WTC11 (cell line): ENCODE results near the gene ETV6. TPM values are rescaled to one million over a fixed set of nuclear protein-coding genes. Genes with fewer than 3 reads are reported as not detected.

ENCODE experiments used
- ATAC-seq: fragments of 200-7000 bp; cut with Tn5 transposase; 2 replicates; pipeline ENCODE4 v1.10.0; 2021; ENCODE audit warnings: mild to moderate bottlenecking, moderate library complexity
- CTCF ChIA-PET: fragments of 300-600 bp; sonication (Branson Sonifier 250); formaldehyde crosslinking; loops from one replicate; lab custom pipeline; 2021; ENCODE audit warnings: antibody characterized with exemption; lab: Charles Lee
- POLR2A ChIA-PET: fragments of 350-600 bp; sonication (Branson Sonifier 250); formaldehyde crosslinking; loops from one replicate; lab custom pipeline; 2021; ENCODE audit warnings: antibody characterized with exemption; lab: Charles Lee
- DNase-seq: peaks from one replicate; pipeline ENCODE4 v3.0.0; 2021; ENCODE audit warnings: low spot score
- H3K27ac Mint-ChIP-seq: 2 replicates; pipeline ENCODE4 v1.8.0; 2021; ENCODE audit warnings: mixed read lengths
- H3K27me3 Mint-ChIP-seq: 2 replicates; pipeline ENCODE4 v1.8.0; 2021; ENCODE audit warnings: low read depth, mild to moderate bottlenecking, moderate library complexity, mixed read lengths
- H3K36me3 Mint-ChIP-seq: 2 replicates; pipeline ENCODE4 v1.8.0; 2021; ENCODE audit warnings: mixed read lengths
- H3K4me1 Mint-ChIP-seq: 2 replicates; pipeline ENCODE4 v1.8.0; 2022; ENCODE audit warnings: mixed read lengths
- H3K4me3 Mint-ChIP-seq: 2 replicates; pipeline ENCODE4 v1.8.0; 2021; ENCODE audit warnings: mild to moderate bottlenecking, moderate library complexity, mixed read lengths
- H3K9me3 Mint-ChIP-seq: 2 replicates; pipeline ENCODE4 v1.8.0; 2021; ENCODE audit warnings: mixed read lengths
- ATF2 ChIP-seq: sonication (generic); formaldehyde crosslinking; IDR thresholded peaks from 2 replicates; pipeline ENCODE4 v1.8.1; 2022; ENCODE audit warnings: low read depth, missing genetic modification reagents, borderline replicate concordance
- ATF6 ChIP-seq: sonication (generic); formaldehyde crosslinking; IDR thresholded peaks from 2 replicates; pipeline ENCODE4 v1.8.1; 2023; ENCODE audit warnings: mild to moderate bottlenecking, missing genetic modification reagents
- CBFB ChIP-seq: sonication (generic); formaldehyde crosslinking; IDR thresholded peaks from 2 replicates; pipeline ENCODE4 v1.8.1; 2022; ENCODE audit warnings: mild to moderate bottlenecking, low read depth, missing genetic modification reagents
- E2F5 ChIP-seq: sonication (generic); formaldehyde crosslinking; IDR thresholded peaks from 2 replicates; pipeline ENCODE4 v1.8.1; 2022; ENCODE audit warnings: mild to moderate bottlenecking, moderate library complexity, missing genetic modification reagents
- GABPB1 ChIP-seq: sonication (generic); formaldehyde crosslinking; IDR thresholded peaks from 2 replicates; pipeline ENCODE4 v1.8.1; 2023; ENCODE audit warnings: mild to moderate bottlenecking, missing genetic modification reagents
- MLX ChIP-seq: sonication (generic); formaldehyde crosslinking; IDR thresholded peaks from 2 replicates; pipeline ENCODE4 v1.8.1; 2023; ENCODE audit warnings: mild to moderate bottlenecking, missing genetic modification reagents, moderate library complexity
- MYBL2 ChIP-seq: sonication (generic); formaldehyde crosslinking; IDR thresholded peaks from 2 replicates; pipeline ENCODE4 v1.8.1; 2023; ENCODE audit warnings: mild to moderate bottlenecking, moderate library complexity, missing genetic modification reagents
- NFATC4 ChIP-seq: fragments of 250-450 bp; sonication (Bioruptor Pico); IDR thresholded peaks from 2 replicates; pipeline ENCODE4 v1.9.0; 2021; ENCODE audit warnings: mild to moderate bottlenecking
- NR1H2 ChIP-seq: sonication (generic); formaldehyde crosslinking; IDR thresholded peaks from 2 replicates; pipeline ENCODE4 v1.9.0; 2021; ENCODE audit warnings: mild to moderate bottlenecking, moderate library complexity, missing genetic modification reagents
- OVOL2 ChIP-seq: fragments of 250-450 bp; sonication (Bioruptor Pico); IDR thresholded peaks from 2 replicates; pipeline ENCODE4 v1.9.0; 2021; ENCODE audit warnings: mild to moderate bottlenecking, borderline replicate concordance
- PRDM15 ChIP-seq: sonication (generic); formaldehyde crosslinking; IDR thresholded peaks from 2 replicates; pipeline ENCODE4 v1.8.0; 2022; ENCODE audit warnings: missing genetic modification reagents
- RELA ChIP-seq: sonication (generic); formaldehyde crosslinking; IDR thresholded peaks from 2 replicates; pipeline ENCODE4 v1.8.1; 2022; ENCODE audit warnings: missing genetic modification reagents, mild to moderate bottlenecking, borderline replicate concordance
- RORB ChIP-seq: fragments of 250-450 bp; sonication (Bioruptor Pico); IDR thresholded peaks from 2 replicates; pipeline ENCODE4 v1.9.0; 2021; ENCODE audit warnings: mild to moderate bottlenecking
- SP1 ChIP-seq: sonication (generic); formaldehyde crosslinking; conservative IDR thresholded peaks from 2 replicates; pipeline ENCODE4 v1.8.1; 2022; ENCODE audit warnings: missing genetic modification reagents
- TEAD4 ChIP-seq: sonication (generic); formaldehyde crosslinking; IDR thresholded peaks from 2 replicates; pipeline ENCODE4 v1.8.0; 2022; ENCODE audit warnings: mild to moderate bottlenecking, missing genetic modification reagents
- ZMAT4 ChIP-seq: fragments of 250-450 bp; sonication (Bioruptor Pico); IDR thresholded peaks from 2 replicates; pipeline ENCODE4 v1.9.0; 2021; ENCODE audit warnings: mild to moderate bottlenecking
- ZNF281 ChIP-seq: sonication (generic); formaldehyde crosslinking; IDR thresholded peaks from 2 replicates; pipeline ENCODE4 v1.8.0; 2023; ENCODE audit warnings: mild to moderate bottlenecking, missing genetic modification reagents
- ZNF416 ChIP-seq: fragments of 250-450 bp; sonication (Bioruptor Pico); IDR thresholded peaks from 2 replicates; pipeline ENCODE4 v1.9.0; 2021; ENCODE audit warnings: mild to moderate bottlenecking, inconsistent platforms
- ZNF423 ChIP-seq: fragments of 250-450 bp; sonication (Bioruptor Pico); IDR thresholded peaks from 2 replicates; pipeline ENCODE4 v2.1.2; 2022; ENCODE audit warnings: mild to moderate bottlenecking, moderate library complexity
- ZNF671 ChIP-seq: fragments of 250-450 bp; sonication (Bioruptor Pico); IDR thresholded peaks from 2 replicates; pipeline ENCODE4 v1.8.0; 2021; ENCODE audit warnings: mild to moderate bottlenecking
- total RNA-seq: library from RNA; stranded (reverse); gene quantifications from 3 replicates; pipeline ENCODE4 v1.2.3, GENCODE V29; 2021

Gene ETV6
- total RNA-seq, 1 experiment from 2014 or later, result 23.5 TPM

DNA sequence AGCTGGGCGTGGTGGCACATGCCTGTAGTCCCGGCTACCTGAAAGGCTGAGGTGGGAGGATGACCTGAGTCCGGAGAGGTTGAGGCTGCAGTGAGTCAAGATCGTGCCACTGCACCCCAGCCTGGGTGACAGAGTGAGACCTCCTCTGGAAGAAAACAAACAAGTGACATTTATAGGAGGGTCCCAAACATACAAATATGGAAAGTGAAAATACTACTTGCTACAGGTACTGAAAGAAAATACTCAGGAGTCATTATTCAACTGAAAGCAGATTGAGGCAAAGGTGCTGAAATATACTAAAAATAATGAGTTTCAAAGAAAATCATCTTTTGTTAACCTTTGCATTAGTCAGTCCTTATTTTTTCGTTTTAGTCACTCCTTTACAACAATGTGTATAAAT lies 53.5 kb downstream of the ETV6 start:
- ChIA-PET POLR2A (no interaction called here), CTCF (no interaction called here)
- Mint-ChIP-seq H3K27ac (no peak overlapping the region), H3K27me3 (no peaks in the 10 kb centered on the region), H3K36me3 (no peaks in the 10 kb centered on the region), H3K4me3 (no peak overlapping the region), H3K9me3 (peaks cover 3% of the 10 kb centered on the region; the same call in 1 of the 2 replicates), H3K4me1 (peaks cover 51% of the 10 kb centered on the region)
- DNase-seq, result no peak
- ATAC-seq, result no peak
- no peak for TF ChIP-seq ZNF671

GRCh38 chr12:11703378-11703777 lies 53.9 kb downstream of the ETV6 start:
- Mint-ChIP-seq H3K4me1 (peaks cover 52% of the 10 kb centered on the region), H3K4me3 (no peak overlapping the region)
- TF ChIP-seq GABPB1 (CRISPR knock-in tag) (no peak), E2F5 (CRISPR knock-in tag) (no peak), OVOL2 (CRISPR knock-in tag) (no peak), RORB (CRISPR knock-in tag) (no peak), PRDM15 (CRISPR knock-in tag) (no peak), ZNF416 (CRISPR knock-in tag) (no peak), TEAD4 (CRISPR knock-in tag) (no peak)

GRCh38 chr12:11704089-11704488 lies 54.6 kb downstream of the ETV6 start:
- ATAC-seq, result no peak
- Mint-ChIP-seq H3K27ac (no peak overlapping the region), H3K27me3 (no peaks in the 10 kb centered on the region), H3K4me1 (peaks cover 54% of the 10 kb centered on the region), H3K9me3 (peaks cover 3% of the 10 kb centered on the region; the same call in 1 of the 2 replicates), H3K36me3 (no peaks in the 10 kb centered on the region), H3K4me3 (no peak overlapping the region)
- no peak for DNase-seq
- CTCF ChIA-PET, result no interaction called here
- POLR2A ChIA-PET, result no interaction called here
- TF ChIP-seq ATF6 (CRISPR knock-in tag) (no peak), ZNF423 (CRISPR knock-in tag) (no peak), MLX (CRISPR knock-in tag) (no peak), NR1H2 (CRISPR knock-in tag) (no peak), NFATC4 (no peak), CBFB (CRISPR knock-in tag) (no peak), ZNF281 (CRISPR knock-in tag) (no peak), MYBL2 (CRISPR knock-in tag) (no peak), ZMAT4 (CRISPR knock-in tag) (no peak), RELA (CRISPR knock-in tag) (no peak), ATF2 (CRISPR knock-in tag) (no peak), SP1 (no peak)

More at GRCh38 chr12:11703378-11703777, 53.9 kb downstream of the ETV6 start:
- no peaks in the 10 kb centered on the region for H3K27me3 Mint-ChIP-seq
- ATAC-seq, result no peak
- no peak overlapping the region for H3K27ac Mint-ChIP-seq
- ChIA-PET POLR2A (no interaction called here), CTCF (no interaction called here)
- DNase-seq, result no peak
- H3K36me3 Mint-ChIP-seq, result no peaks in the 10 kb centered on the region
- peaks cover 3% of the 10 kb centered on the region; the same call in 1 of the 2 replicates for H3K9me3 Mint-ChIP-seq
